HTERT RPE-1 (cell line): ENCODE data around the gene CLDN10.
"Not testable (repeated sequence)": the region's sequence is repeated elsewhere in the genome, so short reads cannot be mapped to it uniquely, and the experiment has no call there.

ENCODE experiments used
- in situ Hi-C: fragments of 300-500 bp; cut with MboI; formaldehyde crosslinking; loops from 4 replicates; pipeline ENCODE4 v1.14.3; 2020; ENCODE audit warnings: low sequenced_read_pairs

CLDN10 gene

DNA sequence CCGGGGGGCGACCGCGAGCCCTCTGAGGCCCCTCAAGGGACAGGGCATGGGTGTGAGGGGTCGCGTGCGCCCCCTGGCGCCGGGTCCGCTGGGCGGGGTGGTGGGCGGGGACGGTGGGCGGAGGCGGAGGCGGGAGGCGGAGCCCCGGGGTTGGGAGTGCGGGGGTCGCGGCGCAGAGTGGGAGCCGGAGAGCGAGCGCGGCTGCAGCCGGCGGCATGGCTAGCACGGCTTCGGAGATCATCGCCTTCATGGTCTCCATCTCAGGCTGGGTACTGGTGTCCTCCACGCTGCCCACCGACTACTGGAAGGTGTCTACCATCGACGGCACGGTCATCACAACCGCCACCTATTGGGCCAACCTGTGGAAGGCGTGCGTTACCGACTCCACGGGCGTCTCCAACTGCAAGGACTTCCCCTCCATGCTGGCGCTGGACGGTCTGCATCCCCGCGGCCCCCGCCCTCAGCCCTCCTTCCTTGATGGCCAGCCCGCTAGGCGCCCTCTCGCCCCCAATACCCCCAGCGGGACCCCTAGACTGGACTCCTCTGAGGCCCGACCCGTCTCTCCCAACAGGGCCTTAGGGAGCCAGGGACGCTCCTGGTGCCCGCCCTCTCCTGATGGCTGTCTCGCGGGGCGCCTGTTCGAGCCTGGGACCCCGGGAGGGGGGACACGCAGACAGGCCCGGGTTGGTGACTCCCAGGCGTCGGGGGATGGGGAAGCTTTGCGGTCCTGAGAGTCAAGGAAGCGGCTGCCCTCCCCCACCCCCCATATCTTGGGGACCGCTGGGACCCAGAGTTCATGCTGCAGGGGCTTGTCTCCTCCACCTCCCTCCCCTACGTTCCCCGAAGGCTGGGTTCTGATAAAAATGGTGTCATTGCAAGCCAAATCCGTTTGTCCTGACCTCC lies at the start of gene CLDN10:
Gene CLDN10 (plus strand): TSS at position 182 of the 903 bp plus-strand sequence. CDS start 34 bp downstream, at position 216.
- in situ Hi-C loops = no loop called here

- in situ Hi-C loops = no loop called here
These were observed 48.9 kb upstream of the CLDN10 start for GRCh38 chr13:95503662-95504061.

GRCh38 chr13:95505265-95505664 lies 47.3 kb upstream of the CLDN10 start:
- in situ Hi-C loops = no loop called here

GRCh38 chr13:95505986-95506385 lies 46.5 kb upstream of the CLDN10 start:
- in situ Hi-C loops = no loop called here

DNA sequence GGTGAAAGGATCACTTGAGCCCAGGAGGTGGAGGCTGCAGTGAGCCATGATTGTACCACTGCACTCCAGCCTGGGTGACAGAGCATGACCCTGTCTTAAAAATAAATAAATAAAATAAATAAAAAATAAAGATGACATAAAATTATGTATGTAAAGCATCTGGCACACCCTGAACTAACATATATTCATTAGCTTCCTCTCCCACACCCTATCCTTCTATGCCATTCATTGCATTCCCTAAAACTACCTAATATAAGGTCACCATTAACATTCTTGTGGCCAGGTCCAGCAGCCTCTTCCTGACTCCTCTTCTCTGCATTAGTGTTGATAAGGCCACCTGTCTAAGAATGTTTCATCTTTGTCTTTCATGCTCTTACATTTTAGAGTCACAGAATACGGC lies 44.5 kb upstream of the CLDN10 start:
- in situ Hi-C loops = no loop called here

DNA sequence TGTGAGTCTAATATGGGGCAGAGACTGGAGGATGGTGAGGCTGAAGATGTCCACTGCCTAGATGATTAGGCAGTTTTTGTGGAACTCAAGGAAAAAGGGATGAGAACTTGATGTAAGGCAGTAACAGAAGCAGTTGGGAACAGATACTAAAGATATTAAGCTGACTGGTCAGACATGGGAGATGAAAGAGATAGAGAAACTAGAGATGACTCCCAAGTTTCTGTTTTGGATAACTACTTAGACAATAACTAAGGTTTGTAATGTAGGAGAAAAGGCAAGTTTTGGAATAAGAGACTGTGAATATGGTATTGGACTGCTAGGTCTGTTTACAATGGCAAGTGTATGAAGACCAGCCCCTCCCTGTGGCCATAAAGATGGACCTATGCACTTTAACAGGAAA lies 43.5 kb upstream of the CLDN10 start:
- in situ Hi-C loops = no loop called here

DNA sequence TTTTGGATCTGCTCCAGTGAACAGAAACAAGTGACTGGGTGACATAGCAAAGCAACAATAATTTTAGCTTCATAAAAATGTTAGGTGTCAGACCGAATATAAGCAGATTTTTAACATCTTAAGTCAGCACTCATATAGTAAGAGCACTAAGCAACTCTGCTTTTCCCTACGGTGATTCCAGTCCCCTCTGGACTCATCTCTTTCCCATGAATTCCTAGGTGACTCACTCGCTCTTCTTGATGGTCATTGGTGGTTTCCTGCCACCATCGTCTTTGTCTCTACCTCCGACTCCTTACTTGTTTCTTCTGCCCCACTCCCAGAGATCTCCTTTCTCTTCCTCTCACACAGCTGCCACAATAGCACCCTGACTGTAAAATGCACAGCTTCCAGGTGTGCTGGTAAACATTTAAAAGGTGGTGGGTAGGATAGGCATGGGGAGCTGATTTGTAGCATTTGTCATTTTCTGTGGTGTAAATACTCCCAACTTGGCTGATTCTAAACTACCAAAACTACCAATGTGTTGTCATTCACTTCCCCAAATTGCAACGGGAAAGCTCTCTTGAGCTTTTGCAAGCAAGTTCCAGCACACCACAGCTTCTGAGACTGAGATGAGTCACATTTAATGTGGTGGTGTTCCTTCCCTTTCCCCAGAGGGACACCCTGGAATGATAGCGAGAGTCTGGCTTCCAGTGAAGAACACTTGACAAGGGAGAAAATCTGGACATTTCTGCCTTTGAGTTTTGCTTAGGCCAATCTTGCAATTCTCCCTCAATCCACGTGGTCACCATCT lies 42.8 kb upstream of the CLDN10 start:
- in situ Hi-C loops = no loop called here

DNA sequence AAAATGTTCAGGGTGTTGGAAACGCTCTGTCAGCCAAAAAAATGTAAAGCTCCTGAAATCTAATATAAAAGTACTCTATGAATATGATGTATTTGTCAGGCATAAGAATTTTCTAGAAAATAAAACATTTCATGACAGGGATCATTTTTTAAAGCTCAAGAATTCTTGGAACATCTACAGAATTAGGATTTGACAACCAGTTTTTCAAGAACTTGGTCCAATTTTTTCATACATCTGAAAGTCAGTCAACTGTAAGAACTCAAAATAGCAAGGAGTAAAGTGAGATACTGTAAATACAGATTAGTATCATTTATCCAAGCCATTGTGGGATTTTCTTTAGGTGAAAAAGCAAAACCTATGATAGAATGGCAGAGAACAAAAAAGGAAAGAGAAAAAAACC lies 41.6 kb upstream of the CLDN10 start:
- in situ Hi-C loops = no loop called here

DNA sequence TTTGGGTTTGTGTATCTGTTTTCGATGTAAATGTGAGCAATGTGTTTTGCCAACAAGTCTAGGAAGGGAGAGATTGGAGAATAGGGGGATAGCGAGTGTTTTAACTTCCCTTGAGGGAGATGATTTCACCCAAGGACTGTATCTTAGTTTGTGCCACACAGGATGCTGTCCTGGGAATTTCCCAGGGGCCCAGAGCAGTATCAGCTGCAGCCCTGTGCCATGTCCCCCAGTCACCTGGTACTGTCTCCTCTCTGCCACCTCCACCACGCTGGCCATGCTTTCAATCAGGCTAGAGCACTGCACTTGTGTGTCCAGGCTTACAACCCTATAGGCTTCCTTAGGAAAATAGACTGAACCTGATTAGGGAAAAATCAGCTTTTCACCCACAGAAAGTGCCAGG lies 40.1 kb upstream of the CLDN10 start:
- in situ Hi-C loops = no loop called here

DNA sequence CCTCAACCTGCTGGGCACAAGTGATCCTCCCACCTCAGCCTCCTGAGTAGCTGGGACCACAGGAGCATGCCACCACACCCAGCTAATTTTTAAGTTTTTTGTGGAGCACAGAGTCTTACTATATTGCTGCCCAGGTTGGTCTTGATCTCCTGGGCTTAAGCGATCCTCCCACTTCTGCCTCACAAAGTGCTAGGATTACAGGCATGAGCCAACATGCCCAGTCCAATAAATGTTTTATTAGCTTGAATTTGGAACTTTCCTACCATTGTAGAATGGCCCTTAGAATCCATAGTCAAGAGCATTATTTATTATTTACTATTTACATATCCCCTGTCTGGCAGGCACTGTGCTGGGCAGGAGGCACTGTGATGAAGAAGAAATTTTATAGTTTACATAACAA lies 39.6 kb upstream of the CLDN10 start:
- in situ Hi-C loops = no loop called here

- in situ Hi-C loops = not testable (repeated sequence)
These were observed 36.9 kb upstream of the CLDN10 start for GRCh38 chr13:95515606-95516005.

GRCh38 chr13:95516021-95516420 lies 36.5 kb upstream of the CLDN10 start:
- in situ Hi-C loops = no loop called here

DNA sequence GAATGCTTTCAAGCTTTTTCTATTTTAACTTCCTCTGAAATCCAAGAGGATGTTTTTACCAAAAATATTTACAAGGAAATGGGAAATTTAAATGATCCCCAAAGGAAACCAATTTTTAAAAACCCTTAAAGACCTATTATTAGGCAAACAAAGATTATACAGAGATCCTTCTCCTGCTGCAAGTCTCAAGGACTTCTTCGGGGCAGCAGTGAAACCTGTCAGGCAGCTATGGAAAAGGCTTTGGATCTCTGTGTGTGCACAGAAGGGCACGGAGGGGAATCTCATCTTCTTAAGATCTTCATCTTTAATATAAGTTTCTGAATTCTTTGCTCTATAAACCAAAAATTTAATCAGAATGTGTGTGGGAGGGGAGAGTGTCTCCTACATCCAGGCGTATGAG lies 36.0 kb upstream of the CLDN10 start:
- in situ Hi-C loops = no loop called here

DNA sequence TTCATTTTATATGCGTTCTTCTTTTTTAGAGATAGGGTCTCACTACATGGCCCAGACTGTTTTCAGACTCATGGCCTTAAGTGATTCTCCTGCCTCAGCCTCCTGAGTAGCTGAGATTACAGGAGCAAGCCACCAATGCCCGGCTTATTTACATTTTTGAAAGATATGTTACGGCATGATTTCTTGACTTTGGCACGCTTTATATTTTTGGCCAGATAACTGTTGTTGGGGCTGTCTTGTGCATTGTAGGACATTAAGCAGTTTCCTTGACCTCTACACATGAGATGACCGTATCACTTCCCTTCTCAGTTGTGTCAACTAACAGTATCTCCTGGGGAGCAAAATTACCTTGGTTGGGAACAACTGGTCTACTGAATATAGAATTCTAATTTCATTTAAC lies 28.9 kb upstream of the CLDN10 start:
- in situ Hi-C loops = no loop called here

GRCh38 chr13:95524264-95524901 lies 28.1 kb upstream of the CLDN10 start:
- in situ Hi-C loops = no loop called here

DNA sequence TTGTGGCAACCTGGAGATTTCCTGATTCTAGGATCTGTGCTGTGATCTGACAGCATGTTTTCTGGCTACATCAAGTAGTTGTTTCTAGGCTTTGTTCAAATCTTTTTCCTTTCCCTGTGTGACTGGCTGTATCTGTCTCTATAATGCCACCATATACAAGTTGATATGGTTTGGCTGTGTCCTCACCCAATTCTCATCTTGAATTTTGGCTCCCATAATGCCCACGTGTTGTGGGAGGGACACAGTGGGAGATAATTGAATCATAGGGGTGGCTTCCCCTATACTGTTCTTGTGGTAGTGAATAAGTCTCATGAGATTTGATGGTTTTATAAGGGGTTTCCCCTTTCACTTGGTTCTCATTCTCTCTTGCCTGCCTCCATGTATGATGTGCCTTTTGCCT lies 24.6 kb upstream of the CLDN10 start:
- in situ Hi-C loops = no loop called here

- in situ Hi-C loops = no loop called here
These were observed 22.3 kb upstream of the CLDN10 start for GRCh38 chr13:95530178-95530577.

- in situ Hi-C loops = no loop called here
These were observed 18.9 kb upstream of the CLDN10 start for GRCh38 chr13:95533545-95534160.

DNA sequence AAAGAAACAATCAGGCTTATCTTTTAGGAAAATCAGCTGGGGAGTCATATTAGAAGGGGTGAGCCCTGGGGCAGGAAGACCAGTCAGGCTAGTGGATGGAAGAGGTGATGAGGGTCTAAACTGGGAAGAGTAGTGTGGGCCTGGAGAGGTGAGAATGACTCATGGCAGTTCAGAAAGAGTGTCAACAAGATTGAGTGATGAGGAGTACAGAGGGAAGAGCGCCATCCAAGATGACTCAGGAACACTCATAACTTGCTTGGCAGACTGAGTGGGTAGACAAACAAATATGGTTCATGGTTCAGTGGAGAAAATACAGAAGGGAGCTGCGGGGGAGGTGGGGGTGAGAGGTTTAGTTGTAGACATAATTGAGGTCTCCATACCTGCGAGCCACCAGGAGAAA lies 17.3 kb upstream of the CLDN10 start:
- in situ Hi-C loops = no loop called here

- in situ Hi-C loops = no loop called here
These were observed 15.8 kb upstream of the CLDN10 start for GRCh38 chr13:95536632-95537241.

- in situ Hi-C loops = no loop called here
These were observed 11.6 kb upstream of the CLDN10 start for GRCh38 chr13:95540888-95541287.
